Thoracic aorta (tissue), 2 donors: ENCODE data around the gene RBM6. TPM values are rescaled to one million over a fixed set of nuclear protein-coding genes. Genes with fewer than 3 reads are reported as not detected.

Experiments used
- ATAC-seq: fragments of 150-250 bp; one replicate; pipeline ENCODE4 v1.8.0; 2017; ENCODE audit warnings: low read depth; ENCODE audit not compliant: insufficient number of reproducible peaks, low FRiP score
- DNase-seq: peaks from one replicate; pipeline ENCODE4 v3.0.0-alpha.2; 2020; ENCODE audit warnings: low spot score
- H3K27ac ChIP-seq, 2 donors: fragments of 200-600 bp; sonication (generic); 1 replicate in 1 of 2; 2 replicates in 1 of 2; pipeline ENCODE4 v1.5.1; 2016; ENCODE audit warnings: mild to moderate bottlenecking in 2 of 2, moderate library complexity in 2 of 2
- H3K27me3 ChIP-seq: fragments of 200-600 bp; sonication (generic); replicated peaks from 2 replicates; pipeline ENCODE4 v1.6.0; 2016; ENCODE audit warnings: mild to moderate bottlenecking; ENCODE audit not compliant: insufficient read depth
- H3K36me3 ChIP-seq: fragments of 200-600 bp; sonication (generic); one replicate; pipeline ENCODE4 v1.5.1; 2016
- H3K4me1 ChIP-seq, 2 donors: fragments of 200-600 bp; sonication (generic); 1 replicate in 1 of 2; 2 replicates in 1 of 2; pipeline versions ENCODE4 v1.5.1 to v1.6.0; 2016; ENCODE audit warnings: low read depth in 2 of 2, mild to moderate bottlenecking in 1 of 2; ENCODE audit not compliant: control insufficient read depth in 1 of 2
- H3K4me3 ChIP-seq: fragments of 200-600 bp; sonication (generic); 2 replicates; pipeline ENCODE4 v1.5.1; 2016; ENCODE audit warnings: mild to moderate bottlenecking
- H3K9me3 ChIP-seq: fragments of 200-600 bp; sonication (generic); 2 replicates; pipeline ENCODE4 v1.5.1; 2016
- total RNA-seq, 2 donors: library from RNA; depleted of rRNA; stranded (reverse); fragments of >200 nt; gene quantifications; one replicate each; pipeline versions ENCODE4 v1.1.0 to v1.2.3, GENCODE V29; 2016
- TF ChIP-seq, protein P1 (sequence below): fragments of 200-600 bp; sonication (generic); IDR thresholded peaks from one replicate; pipeline ENCODE4 v1.5.1; 2019; ENCODE audit warnings: antibody characterized with exemption

RBM6 gene
- total RNA-seq, 2 donors from 2014 or later, result 99.6 to 181 TPM

DNA sequence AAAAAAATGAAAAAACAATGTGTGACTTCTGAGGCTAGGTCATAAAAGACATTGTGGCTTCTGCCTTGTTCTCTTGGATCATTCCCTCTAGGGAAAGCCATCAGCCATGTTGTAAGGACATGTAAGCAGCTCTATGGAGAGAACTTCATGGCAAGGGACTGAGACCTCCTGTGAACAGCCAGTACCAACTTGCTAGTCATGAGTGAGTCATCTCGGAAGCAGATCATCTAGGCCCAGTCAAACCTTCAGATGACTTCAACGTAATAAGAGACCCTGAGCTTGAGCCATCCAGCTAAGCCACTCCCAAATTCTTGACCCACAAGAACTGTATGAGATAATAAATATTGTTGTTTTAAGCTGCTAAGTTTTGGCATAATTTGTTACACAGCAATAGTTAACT is 15.3 kb upstream of the RBM6 start:
- H3K4me1 ChIP-seq, result peaks cover 9 to 12% of the 10 kb centered on the region in 2 donors
- H3K27me3 ChIP-seq, result no peaks in the 10 kb centered on the region
- H3K9me3 ChIP-seq, result no peaks in the 10 kb centered on the region
- H3K36me3 ChIP-seq, result peaks cover 4% of the 10 kb centered on the region
- DNase-seq (no peak), ATAC-seq (no peak)
- no peak overlapping the region for H3K27ac ChIP-seq
- TF ChIP-seq, protein P1, sequence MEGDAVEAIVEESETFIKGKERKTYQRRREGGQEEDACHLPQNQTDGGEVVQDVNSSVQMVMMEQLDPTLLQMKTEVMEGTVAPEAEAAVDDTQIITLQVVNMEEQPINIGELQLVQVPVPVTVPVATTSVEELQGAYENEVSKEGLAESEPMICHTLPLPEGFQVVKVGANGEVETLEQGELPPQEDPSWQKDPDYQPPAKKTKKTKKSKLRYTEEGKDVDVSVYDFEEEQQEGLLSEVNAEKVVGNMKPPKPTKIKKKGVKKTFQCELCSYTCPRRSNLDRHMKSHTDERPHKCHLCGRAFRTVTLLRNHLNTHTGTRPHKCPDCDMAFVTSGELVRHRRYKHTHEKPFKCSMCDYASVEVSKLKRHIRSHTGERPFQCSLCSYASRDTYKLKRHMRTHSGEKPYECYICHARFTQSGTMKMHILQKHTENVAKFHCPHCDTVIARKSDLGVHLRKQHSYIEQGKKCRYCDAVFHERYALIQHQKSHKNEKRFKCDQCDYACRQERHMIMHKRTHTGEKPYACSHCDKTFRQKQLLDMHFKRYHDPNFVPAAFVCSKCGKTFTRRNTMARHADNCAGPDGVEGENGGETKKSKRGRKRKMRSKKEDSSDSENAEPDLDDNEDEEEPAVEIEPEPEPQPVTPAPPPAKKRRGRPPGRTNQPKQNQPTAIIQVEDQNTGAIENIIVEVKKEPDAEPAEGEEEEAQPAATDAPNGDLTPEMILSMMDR, result no peak
- no peak overlapping the region for H3K4me3 ChIP-seq

DNA sequence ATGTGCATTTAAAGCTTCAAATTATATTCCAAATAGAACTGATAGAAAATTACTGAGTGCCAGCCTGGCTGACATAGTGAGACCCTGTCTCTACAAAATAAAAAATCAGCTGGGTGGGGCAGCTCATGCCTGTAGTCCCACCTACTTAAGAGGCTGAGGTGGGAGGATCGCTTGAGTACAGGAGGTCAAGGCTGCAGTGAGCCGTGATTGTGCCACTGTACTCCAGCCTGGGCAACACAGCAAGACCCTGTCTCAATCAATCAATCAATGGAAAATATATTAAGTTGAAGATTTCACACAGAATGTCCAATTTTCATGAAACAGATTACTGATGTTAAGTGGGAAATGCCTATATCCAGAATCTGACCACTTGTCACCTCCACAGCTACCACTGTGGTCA is 14.5 kb upstream of the RBM6 start:
- Histone ChIP-seq H3K4me1 (peaks cover 13 to 18% of the 10 kb centered on the region in 2 donors), H3K4me3 (no peak overlapping the region), H3K9me3 (no peaks in the 10 kb centered on the region), H3K27me3 (no peaks in the 10 kb centered on the region), H3K27ac (no peak overlapping the region), H3K36me3 (peaks cover 4% of the 10 kb centered on the region)
- DNase-seq (no peak), ATAC-seq (no peak)
- TF ChIP-seq, protein P1, result no peak

DNA sequence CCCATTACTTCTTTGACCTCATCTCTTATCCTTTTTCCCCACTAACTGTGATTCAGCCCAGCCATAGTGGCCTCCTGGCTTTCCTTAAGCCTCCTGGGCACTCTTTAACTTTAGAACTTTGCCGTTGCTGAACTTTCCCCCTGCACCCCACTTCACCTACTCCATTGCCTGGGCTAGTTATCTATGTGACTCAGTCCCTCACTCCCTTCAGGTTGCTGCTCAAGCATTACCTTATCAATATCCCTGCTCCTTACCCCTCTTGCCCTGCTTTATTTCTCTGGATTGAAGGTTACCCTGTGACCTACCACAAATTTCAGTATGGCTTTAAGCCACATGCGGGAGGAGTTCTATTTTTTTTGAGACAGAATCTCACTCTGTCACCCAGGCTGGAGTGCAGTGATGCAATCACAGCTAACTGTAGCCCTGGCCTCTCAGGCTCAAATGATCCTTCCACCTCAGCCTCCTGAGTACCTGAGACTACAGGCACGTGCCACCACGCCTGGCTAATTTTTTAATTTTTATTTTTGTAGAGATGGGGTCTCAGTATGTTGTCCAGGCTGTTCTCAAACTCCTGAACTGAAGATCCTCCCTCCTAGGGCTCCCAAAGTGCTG is 13.7 kb upstream of the RBM6 start:
- H3K4me3 ChIP-seq, result no peak overlapping the region
- no peak for DNase-seq

GRCh38 chr3:49927798-49928197 is 12.2 kb upstream of the RBM6 start:
- H3K4me3 ChIP-seq, result no peak overlapping the region
- no peaks in the 10 kb centered on the region for H3K27me3 ChIP-seq
- ATAC-seq, result no peak

More for the DNA sequence above, 13.7 kb upstream of the RBM6 start:
- no peaks in the 10 kb centered on the region for H3K9me3 ChIP-seq
- no peak overlapping the region for H3K27ac ChIP-seq
- TF ChIP-seq, protein P1, result no peak
- H3K27me3 ChIP-seq, result no peaks in the 10 kb centered on the region
- H3K36me3 ChIP-seq, result peaks cover 4% of the 10 kb centered on the region
- peaks cover 15 to 20% of the 10 kb centered on the region in 2 donors for H3K4me1 ChIP-seq
- ATAC-seq, result no peak

DNA sequence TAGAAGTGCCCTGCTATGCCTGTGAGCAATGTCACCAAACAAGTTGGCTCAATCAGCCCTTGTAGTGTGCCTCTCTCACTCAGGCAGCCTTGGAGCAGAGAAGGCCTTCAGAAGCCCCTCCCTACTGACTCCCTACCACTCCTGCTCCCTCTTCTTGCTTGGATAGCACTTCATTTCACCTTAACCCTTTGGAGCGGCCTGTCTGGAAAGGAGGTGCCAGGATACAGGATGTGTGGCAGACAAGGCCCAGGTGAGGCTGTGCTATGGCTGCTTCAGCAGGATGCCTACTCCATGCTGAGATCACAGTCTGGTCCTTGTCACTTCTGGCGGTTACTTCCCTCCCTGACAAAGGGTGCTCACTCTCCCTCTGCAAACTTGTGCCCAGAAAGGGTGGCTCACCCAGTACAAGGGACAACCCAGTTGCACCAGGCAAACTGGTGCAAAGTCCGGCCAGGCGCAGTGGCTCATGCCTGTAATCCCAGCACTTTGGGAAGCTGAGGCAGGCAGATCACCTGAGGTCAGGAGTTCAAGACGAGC is 11.4 kb upstream of the RBM6 start:
- ATAC-seq, result no peak
- Histone ChIP-seq H3K9me3 (no peaks in the 10 kb centered on the region), H3K27ac (no peak overlapping the region), H3K36me3 (no peaks in the 10 kb centered on the region), H3K4me1 (peaks cover 15 to 20% of the 10 kb centered on the region in 2 donors), H3K4me3 (peak overlapping the region; percentile 94), H3K27me3 (no peaks in the 10 kb centered on the region)
- TF ChIP-seq, protein P1, result no peak
- no peak for DNase-seq

More at GRCh38 chr3:49927798-49928197, 12.2 kb upstream of the RBM6 start:
- peaks cover 2% of the 10 kb centered on the region for H3K36me3 ChIP-seq
- peaks cover 15 to 20% of the 10 kb centered on the region in 2 donors for H3K4me1 ChIP-seq
- no peak for DNase-seq
- TF ChIP-seq, protein P1, result no peak
- no peak overlapping the region for H3K27ac ChIP-seq
- no peaks in the 10 kb centered on the region for H3K9me3 ChIP-seq
